Activated CD8-positive, alpha-beta memory T cell treated with anti-CD3 and anti-CD28 coated beads for 48 hours (primary cell): ENCODE data around the gene TTC23.

Source experiments
- DNase-seq, 3 experiments: peaks; one replicate each; pipeline ENCODE4 v3.0.0-alpha.2; 2020; ENCODE audit warnings: low read depth in 2 of 3, low spot score in 2 of 3

Gene TTC23, protein sequence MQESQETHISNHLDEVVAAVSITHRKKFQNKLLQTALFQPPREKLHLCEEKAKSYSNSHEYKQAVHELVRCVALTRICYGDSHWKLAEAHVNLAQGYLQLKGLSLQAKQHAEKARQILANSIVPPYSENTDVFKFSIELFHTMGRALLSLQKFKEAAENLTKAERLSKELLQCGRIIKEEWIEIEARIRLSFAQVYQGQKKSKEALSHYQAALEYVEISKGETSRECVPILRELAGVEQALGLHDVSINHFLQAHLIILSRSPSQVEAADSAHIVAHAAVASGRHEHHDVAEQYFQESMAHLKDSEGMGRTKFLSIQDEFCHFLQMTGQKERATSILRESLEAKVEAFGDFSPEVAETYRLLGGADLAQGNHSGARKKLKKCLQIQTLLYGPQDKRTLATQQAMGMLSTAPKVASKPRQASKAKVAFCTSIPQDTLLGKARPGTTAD

DNA sequence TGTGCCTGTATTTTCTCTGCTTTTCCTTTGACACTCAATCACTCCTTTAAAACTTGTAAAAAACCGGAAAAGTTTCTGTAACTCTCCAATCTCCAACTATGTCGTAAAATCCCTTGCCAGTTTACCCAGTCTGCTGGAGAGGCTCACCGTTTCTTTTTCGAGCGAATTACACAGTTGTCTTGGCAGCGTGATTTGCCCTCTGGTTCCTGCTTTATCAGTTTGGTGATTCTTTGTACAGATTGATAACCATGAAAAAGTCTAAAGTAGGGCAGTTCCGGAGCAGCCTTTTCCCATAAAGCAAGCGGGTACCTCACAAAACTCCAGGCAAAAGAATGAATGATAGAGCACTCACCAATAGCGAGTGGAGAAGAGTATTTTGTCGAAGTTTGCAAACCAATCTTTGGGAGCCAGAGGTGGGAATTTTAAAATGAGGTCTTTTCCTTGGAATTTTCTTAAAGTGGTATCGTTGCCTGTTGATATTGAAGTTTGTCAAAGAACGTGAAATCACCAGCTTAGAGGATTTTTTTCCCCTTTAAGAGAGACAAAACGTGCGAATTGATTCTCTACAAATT is at the start of gene TTC23:
TSS of gene TTC23 (minus strand) at position 312 of the 572 bp plus-strand sequence. CDS start 20,869 bp downstream, outside the sequence.
- no peak for DNase-seq

DNA sequence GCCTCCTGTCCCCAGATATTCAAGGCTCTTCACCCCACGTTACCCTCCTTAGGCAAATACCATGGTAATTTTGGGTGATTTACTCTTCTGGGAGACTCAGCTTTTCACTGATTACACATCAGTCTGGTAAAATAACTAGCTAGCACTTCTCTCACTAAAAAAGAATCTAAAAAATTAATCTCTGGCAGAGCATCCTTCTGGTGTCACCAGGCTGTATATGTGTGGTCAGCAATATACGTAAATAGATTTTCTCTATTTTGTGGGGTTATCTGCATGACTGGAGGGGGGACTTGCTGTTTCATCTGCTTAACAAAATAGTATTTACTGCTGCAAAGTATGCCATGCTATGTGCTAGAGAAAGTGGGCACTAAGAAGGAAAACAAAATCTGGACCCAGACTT is 47.0 kb upstream of the TTC23 start:
- no peak for DNase-seq

DNA sequence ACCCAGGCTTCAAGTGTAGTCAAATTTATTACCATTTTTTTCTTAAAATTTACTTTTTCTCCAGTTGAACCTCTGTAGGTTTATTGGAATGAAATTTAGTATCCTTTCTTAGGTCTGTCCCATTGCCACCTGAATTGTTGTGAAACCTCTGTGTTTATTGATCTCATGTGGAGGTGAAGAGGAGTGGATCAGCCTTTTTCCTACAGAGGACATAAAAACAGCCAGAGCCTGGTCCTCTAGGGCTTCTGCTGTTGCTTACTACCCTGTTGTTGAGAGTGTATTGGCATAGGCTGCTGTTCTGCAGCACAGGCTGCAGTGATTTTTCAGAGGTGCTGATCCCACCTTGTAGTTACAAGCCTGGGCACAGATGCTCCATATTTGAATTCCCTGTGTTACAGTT is 46.5 kb upstream of the TTC23 start:
- no peak for DNase-seq

DNA sequence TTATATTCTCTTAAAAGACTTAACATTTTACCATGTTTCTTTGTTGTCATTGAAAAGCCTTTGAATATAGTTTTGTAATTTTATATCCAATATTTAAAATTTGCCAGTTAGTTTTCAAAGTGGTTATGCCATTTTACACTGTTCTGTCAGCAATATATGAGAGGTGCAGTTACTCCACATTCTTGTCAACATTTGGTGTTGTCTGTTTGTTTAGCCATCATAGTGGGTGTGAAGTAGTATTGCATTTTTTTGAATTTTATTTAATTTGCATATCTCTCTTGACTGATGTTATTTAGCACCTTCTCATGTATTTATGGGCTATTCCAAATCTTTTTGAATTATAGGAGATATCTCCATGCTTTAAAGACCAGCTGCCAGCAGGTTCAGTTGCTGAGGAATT is 42.3 kb upstream of the TTC23 start:
- DNase-seq = no peak

DNA sequence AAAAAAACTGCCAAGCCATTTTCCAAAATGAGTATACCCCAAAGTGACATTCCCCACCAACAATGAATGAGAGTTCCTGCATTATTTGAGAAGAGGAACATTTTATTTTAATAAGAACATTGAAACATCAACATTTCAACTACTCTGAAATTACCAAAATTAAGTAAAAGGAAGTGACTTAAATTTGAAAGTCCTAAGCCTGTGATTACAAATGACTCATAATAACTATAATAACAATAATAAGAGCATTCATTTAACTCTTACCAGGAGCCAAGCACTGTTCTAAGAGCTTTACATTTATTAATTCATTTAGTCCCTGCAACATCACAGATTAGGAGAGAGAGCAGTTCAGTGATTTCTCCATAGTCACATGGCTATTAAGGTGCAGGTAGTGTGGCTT is 34.3 kb upstream of the TTC23 start:
- no peak for DNase-seq

DNA sequence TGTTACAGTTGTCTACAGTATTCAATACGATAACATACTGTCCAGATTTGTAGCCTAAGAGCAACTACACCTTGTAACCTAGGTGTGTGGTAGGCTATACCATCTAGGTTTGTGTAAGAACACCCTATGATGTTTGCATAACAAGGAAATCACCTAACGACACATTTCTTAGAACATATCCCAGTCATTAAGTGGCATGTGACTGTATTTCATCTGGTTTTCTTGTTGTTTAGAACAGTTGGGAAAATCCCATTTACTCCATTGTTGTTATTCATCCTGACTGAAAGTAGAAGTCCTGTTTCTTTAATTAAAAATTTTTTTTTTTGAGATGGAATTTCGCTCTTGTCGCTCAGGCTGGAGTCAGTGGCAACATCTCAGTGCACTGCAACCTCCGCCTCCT is 33.2 kb upstream of the TTC23 start:
- DNase-seq = no peak

DNA sequence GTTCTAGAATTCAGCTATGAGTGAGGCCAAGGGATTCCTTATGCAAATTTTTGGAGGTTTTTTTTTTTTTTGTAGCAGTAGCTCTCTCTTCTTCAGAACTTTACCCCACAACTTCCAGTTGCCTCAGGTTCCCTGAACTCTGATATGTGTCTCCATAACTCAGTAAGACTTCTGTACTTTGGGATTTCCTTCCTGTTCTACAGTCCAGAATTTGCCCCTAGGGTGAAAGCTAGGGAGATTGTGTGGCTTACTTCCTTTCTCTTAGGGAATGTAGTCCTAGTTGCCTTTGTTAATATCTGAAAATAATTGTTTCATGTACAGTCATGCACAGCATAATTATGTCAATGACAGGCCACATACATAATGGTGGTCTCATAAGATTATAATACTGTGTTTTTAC is 32.7 kb upstream of the TTC23 start:
- DNase-seq = no peak

DNA sequence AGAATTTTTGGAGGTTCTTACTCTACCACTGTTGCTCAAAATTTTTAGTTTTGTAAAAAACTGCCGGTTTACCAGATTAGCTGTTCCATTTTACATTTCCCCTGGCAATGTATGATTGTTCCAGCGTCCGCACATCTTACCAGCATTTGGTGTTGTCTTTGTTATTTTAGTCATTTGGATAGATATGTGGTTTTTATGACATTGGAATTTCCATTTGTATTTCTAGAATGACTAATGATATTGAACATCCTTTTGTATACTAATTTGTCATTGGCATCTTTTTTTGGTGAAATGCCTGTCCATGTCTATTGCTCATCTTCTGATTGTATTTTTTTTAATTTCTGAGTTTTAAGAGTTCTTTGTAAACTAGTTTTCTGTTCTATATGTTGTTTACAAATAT is 30.4 kb upstream of the TTC23 start:
- no peak for DNase-seq

DNA sequence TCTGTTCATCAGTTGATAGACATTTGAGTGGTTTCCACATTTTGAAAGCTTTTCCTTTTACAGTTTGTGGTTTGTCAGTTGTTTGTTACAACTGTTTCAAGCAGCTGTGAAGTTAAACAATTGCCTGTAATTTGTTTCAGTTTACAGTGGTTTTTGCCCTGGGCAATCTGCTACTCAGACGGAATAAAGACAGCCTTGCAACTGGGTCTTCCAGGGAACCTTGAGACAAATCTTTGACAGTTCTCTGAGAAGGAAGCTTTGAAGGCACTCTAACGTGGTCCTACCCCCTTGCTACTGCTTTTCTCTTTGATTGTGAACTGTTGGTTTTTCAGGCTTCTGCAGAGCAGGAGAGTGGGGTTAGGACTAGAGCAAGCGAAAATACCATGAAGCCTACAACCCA is 29.9 kb upstream of the TTC23 start:
- DNase-seq = no peak

DNA sequence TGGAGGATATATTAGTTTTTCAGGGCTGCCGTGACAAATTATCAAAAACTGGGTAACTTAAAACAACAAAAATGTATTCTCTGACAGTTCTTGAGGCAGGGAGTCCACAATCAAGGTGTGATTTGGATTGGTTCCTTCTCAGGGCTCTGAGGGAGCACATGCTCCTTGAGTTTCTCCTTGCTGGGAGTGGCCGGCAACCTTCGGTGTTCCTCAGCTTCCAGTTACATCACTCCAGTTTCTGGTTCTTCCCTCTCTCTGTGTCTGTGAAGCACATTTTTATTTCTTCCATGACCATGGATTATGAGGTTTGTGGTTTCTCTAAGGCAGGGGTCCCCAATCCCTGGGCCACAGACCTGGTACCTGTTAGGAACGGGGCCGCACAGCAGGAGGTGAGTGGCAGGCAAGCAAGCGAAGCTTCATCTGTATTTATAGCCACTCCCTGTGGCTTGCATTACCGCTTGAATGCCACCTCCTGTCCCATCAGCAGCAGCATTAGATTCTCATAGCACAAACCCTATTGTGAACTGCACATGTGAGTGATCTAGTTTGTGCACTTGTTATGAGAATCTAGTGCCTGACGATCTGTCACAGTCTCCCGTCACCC is 26.2 kb upstream of the TTC23 start:
- no peak for DNase-seq

DNA sequence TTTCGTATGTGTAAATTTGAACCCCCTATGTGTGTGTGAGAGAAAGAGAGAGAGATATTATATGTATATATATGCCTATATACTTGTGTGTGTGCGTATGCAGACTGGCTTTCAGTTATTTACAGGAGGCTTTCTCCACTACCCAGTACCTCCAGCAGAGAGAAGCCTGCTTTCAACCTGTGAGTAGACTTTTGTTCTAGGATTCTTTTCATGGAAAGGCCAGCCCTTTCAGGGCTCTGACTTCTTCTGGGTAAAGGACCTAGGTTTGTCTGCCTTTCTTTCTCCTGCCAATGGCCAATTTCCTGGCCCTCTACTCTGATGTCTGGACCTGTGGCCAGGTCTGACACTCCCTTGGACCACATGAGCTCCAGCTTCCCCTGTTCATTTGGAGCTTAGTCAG is 25.7 kb upstream of the TTC23 start:
- no peak for DNase-seq

DNA sequence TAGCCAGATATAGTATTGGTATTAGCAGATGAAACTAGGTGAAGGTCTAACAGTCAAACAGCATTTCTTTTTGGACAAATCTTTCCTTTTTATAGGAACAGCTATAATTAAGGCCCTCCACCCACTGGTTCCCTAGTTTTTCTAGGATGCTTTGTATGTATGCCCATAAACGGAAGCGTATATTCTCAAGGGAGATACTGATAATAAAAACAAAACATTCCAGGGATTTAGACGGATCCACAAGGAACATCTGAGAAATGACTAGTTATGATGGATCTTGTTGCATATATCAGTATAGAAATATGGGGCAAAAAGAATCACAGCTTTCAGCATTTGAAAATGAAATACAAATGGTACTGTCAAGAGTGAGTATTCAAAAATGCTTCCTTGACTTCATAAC is 24.4 kb upstream of the TTC23 start:
- DNase-seq = no peak

DNA sequence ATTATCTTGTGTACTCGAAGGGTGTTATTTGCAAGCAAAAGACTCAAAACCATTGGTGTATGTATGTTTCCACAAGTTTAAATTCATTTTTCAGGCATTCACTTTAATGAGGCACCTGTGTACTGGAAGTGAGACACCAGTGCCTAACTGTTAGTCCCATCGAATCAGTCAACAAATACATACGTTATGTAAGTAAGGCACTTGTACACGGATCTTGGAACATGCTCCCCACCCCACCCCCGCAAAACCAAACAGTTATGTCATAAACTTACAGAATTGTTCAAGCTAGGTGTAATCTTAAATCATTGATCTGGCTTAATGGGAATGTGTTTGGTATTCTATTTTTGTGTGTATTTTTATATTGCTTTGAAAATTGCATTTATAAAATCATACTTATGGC is 19.1 kb upstream of the TTC23 start:
- no peak for DNase-seq

DNA sequence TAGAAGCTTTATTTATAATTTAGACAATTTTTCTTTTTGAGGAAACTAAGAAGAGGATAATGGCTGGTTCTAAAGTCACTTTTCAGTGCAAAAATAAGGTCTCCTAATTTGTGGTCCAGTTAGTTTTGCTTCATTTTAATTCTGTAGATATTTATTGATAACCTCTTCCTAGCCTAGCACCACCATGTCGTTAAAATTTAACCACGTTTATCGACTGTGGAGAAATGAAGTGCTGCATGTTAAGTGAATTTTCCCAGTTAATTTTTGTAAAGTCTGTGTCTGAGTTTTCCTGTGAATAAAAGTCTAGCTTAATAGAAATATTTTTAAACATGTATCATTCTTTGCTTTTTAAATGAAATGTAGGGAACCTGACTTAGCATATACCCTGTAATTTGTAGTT is 18.6 kb upstream of the TTC23 start:
- DNase-seq = no peak

DNA sequence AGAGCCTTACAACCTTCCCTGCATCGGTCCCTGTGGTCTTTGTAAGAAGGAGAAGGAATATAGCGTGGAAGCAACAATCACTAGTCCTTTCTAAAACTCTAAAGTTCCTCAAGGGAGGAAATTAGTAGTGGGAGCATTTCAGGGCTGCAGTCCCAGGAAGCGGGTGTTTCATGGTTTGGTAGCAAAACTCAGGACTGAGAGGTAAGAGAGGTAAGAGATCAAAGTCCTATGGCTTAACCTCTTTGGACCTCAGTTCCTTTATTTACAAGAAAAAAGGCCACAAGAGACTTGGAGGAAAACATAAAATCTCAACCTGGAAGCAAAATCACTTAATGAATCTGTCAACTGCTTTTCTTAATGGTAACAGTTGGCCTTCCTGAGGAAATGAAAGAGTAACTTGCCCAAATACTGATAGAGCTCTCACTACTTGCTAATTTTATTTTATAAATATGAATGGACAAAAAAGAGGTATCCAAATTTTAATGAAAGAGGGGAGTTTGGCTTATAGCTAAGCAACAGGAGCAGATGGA is 16.2 kb upstream of the TTC23 start:
- no peak for DNase-seq

DNA sequence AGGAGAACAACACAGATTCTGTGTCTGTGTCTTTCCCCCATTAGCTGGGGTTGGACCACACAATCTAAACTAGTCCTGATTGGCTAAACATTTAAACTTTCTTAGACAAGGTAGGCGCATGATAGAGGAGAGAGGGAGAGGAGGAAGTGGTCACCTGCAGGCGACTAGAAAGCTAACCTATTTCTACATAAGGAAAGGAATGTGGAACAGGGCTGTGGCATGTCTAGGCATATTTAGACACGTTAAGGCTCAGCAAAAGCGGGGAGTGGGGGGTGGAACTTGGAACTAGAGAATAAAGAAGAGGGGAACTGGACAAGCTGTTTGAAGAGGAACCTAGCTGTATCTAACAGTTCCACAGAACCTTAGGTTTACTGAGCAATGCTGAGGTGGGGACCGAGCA is 14.7 kb upstream of the TTC23 start:
- DNase-seq = no peak

DNA sequence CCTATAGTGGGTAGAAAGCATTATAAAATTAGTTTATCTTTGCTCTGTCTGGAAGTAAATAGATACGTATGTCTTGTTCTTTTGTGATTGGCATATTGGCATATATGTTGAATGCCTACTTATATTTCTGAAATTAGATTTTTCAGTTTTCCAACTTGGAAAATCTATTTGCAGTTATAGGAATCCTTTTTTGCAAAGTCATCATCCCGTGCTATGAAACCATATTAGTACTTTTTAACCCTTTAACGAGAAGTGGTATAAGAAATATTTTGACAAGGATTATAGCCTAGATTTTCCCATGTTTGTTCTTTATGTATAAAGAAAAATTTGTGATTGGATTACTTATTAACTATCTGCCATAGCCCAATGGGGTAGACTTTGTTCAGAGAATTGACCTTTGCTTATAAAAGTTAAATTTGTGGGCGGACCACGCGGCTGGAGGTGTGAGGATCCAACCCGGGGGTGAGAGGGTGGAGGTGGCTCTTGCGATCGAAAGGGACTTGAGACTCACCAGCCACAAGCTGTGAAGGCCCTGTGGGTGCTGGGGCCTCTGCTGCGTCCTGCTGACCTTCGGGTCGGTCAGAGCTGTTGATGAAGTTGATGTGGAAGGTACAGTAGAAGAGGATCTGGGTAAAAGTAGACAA is 7.8 kb upstream of the TTC23 start:
- no peak for DNase-seq

DNA sequence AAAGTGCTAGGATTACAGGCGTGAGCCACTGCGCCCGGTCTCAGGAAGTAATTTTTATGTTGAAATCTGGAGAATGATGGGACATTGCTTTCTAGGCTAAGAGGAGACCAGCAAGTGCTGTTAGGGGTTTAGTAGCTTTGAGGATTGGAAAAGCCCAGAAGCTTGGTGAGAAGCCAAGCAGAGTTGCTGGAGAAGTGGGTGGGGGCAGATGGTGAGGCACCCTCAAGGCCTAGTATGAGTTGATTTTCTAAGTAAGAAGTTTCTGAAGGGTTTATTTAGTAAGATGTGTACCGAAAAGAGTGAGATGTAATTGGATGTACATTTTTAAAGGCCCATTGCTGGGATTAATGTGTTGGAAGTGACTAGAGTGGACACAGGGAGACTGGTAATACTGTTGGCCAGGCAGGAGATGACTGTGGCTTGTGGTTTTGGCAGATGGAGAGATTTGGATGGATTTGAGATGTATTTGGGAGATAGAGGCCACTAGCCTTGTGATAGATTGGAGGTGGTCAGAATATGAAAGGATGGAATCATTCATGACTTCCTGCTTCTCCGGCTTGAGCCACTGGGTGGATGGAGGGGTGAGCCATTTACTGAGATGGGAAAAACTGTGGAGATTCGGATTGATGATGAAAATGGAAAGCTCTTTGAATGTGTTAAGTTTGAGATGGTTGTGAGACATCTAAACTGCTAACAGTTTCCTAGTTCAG is 4.2 kb upstream of the TTC23 start:
- no peak for DNase-seq

DNA sequence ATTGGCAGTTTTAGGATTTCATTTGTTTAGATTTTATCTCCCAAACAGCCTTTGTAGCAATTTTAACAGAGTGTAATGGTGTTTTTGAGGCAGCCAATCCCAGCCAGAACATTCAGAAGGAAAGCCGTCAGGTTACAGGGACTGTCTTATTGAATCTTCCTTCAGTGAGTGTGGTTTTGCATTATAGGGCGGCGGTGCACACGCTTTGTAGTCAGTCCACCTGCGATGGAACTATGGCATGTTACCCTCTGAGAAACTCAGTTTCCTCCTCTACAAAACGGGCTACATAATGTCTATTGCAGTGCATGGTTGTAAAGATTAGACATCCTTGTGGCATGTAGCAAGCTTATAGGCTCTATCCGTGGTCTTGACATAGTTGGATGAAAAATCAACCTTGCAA is 2.9 kb upstream of the TTC23 start:
- no peak for DNase-seq

DNA sequence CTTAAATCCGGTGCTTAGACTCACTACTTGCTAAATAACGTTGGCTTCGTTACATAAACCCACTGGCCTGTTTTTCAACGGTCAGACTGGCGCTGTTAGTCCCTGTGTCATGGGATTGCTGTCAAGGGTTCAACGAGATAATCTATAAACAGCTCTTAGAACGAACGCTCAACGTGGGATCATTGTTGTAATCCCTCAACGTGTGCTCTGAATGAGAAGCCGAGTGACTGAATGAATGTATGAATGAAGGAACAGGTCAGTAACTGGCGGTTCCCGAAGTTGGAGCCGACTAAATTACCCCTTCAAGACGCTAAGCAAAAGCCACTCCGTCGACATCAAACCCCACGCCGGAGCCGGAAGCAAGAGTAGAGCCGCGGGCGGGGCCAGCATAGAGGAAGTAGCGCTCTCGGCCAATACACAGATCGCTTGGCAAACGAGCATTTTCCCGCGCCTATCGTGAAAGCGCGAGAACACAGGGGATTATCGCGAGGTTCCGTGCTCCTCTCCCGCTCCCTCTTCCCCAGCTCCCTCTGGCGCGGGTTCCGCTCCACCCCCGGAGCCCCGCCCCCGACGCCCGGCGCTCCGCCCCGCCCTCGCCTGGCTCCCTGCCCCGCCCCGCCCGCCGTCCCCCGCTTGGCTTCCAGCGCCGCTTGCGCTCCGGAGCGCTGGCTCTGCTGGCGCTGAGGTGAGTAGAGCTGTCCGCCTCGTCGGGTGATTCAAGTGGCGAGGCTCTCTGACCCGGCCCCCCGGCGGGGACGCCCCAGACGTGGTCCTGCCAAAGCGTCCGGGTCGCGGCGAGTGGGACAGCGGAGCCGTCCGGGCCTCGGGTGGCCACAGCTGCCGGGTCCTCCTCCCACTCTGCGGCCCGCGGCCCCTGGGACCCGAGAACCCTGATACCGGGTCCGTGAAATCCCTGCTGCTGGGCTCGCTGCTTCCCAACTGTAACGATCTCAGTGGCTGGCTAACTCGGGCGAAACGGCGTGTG is 1.8 kb upstream of the TTC23 start, which contains the start of gene LRRC28:
TSS of gene LRRC28 (plus strand) at position 625 of the 985 bp plus-strand sequence. CDS start 4,477 bp downstream, outside the sequence.
- peak; percentile 86 to 92 (median 87) for DNase-seq
